Stimulated activated naive CD8-positive, alpha-beta T cell treated with anti-CD3 and anti-CD28 coated beads, Interleukin-15, amount 100 ng/mL, for 72 hours (primary cell): ENCODE results near the gene TIPARP.
A peak's percentile ranks its signal among the peaks of the same experiment; 100 is the strongest.
"Not testable (repeated sequence)": the region's sequence is repeated elsewhere in the genome, so short reads cannot be mapped to it uniquely, and the experiment has no call there.

ENCODE experiments used
- ATAC-seq: fragments of 150-1000 bp; cut with Tn5 transposase; 2 replicates; pipeline ENCODE4 v1.10.0; 2021; ENCODE audit warnings: mild to moderate bottlenecking, moderate library complexity
- DNase-seq, 2 donors: peaks; one replicate each; pipeline ENCODE4 v3.0.0; 2021 to 2022
- H3K27ac Mint-ChIP-seq, 2 donors: one replicate each; pipeline ENCODE4 v1.8.0; 2022; ENCODE audit warnings: mild to moderate bottlenecking in 2 of 2, mixed read lengths in 2 of 2, moderate library complexity in 2 of 2
- H3K27me3 Mint-ChIP-seq: one replicate; pipeline ENCODE4 v1.8.0; 2022; ENCODE audit warnings: mixed read lengths
- H3K4me1 Mint-ChIP-seq: one replicate; pipeline ENCODE4 v1.8.0; 2022; ENCODE audit warnings: mild to moderate bottlenecking, mixed read lengths
- H3K4me3 Mint-ChIP-seq, 2 donors: one replicate each; pipeline ENCODE4 v1.8.0; 2022; ENCODE audit warnings: mild to moderate bottlenecking in 2 of 2, mixed read lengths in 2 of 2, moderate library complexity in 1 of 2
- H3K9me3 Mint-ChIP-seq, 2 donors: one replicate each; pipeline ENCODE4 v1.8.0; 2022; ENCODE audit warnings: mixed read lengths in 2 of 2

The TIPARP gene

GRCh38 chr3:156732715-156733421, 58.5 kb downstream of the TIPARP start:
- Mint-ChIP-seq H3K9me3 (peaks cover 4 to 7% of the 10 kb centered on the region in 2 donors), H3K27me3 (no peaks in the 10 kb centered on the region), H3K4me1 (no peaks in the 10 kb centered on the region), H3K27ac (no peak overlapping the region), H3K4me3 (no peak overlapping the region)
- no peak for DNase-seq
- ATAC-seq = peak; percentile 67

GRCh38 chr3:156734661-156735060, 60.3 kb downstream of the TIPARP start:
- not testable (repeated sequence) for H3K9me3 Mint-ChIP-seq

GRCh38 chr3:156735471-156735870, 61.1 kb downstream of the TIPARP start:
- H3K9me3 Mint-ChIP-seq = peaks cover 4 to 7% of the 10 kb centered on the region in 2 donors
- no peak overlapping the region for H3K27ac Mint-ChIP-seq

More at GRCh38 chr3:156734661-156735060, 60.3 kb downstream of the TIPARP start:
- DNase-seq, ATAC-seq, H3K4me3 Mint-ChIP-seq, H3K27me3 Mint-ChIP-seq, H3K4me1 Mint-ChIP-seq, H3K27ac Mint-ChIP-seq: not testable (repeated sequence)

GRCh38 chr3:156737049-156737448, 62.7 kb downstream of the TIPARP start:
- not testable (repeated sequence) for H3K4me3 Mint-ChIP-seq, H3K4me1 Mint-ChIP-seq, H3K9me3 Mint-ChIP-seq, H3K27ac Mint-ChIP-seq, DNase-seq, H3K27me3 Mint-ChIP-seq, ATAC-seq

More at GRCh38 chr3:156735471-156735870, 61.1 kb downstream of the TIPARP start:
- Mint-ChIP-seq H3K4me3 (no peak overlapping the region), H3K27me3 (no peaks in the 10 kb centered on the region), H3K4me1 (no peaks in the 10 kb centered on the region)
- ATAC-seq (no peak), DNase-seq (no peak)

GRCh38 chr3:156738251-156738650, 63.9 kb downstream of the TIPARP start:
- Mint-ChIP-seq H3K27ac (no peak overlapping the region), H3K4me3 (no peak overlapping the region), H3K27me3 (no peaks in the 10 kb centered on the region), H3K4me1 (peaks cover 9% of the 10 kb centered on the region), H3K9me3 (peaks cover 4 to 7% of the 10 kb centered on the region in 2 donors)
- DNase-seq (no peak), ATAC-seq (no peak)

- peaks cover 4 to 7% of the 10 kb centered on the region in 2 donors for H3K9me3 Mint-ChIP-seq
- no peak for DNase-seq
- H3K4me1 Mint-ChIP-seq = peaks cover 9% of the 10 kb centered on the region
- H3K27me3 Mint-ChIP-seq = no peaks in the 10 kb centered on the region
- no peak overlapping the region for H3K27ac Mint-ChIP-seq
- ATAC-seq = peak; percentile 18
- no peak overlapping the region for H3K4me3 Mint-ChIP-seq
These were observed 65.6 kb downstream of the TIPARP start for GRCh38 chr3:156739976-156740375.

- not testable (repeated sequence) for H3K9me3 Mint-ChIP-seq, ATAC-seq, H3K4me1 Mint-ChIP-seq, H3K27me3 Mint-ChIP-seq, DNase-seq, H3K27ac Mint-ChIP-seq, H3K4me3 Mint-ChIP-seq
These were observed 66.2 kb downstream of the TIPARP start for GRCh38 chr3:156740581-156740980.

GRCh38 chr3:156741935-156742334, 67.5 kb downstream of the TIPARP start:
- DNase-seq (no peak), ATAC-seq (no peak)
- H3K27ac Mint-ChIP-seq = peak overlapping the region in 1 of 2 donors; percentile 78
- no peak overlapping the region for H3K4me3 Mint-ChIP-seq
- H3K9me3 Mint-ChIP-seq = peaks cover 2 to 4% of the 10 kb centered on the region in 2 donors
- H3K27me3 Mint-ChIP-seq = no peaks in the 10 kb centered on the region
- H3K4me1 Mint-ChIP-seq = peaks cover 9% of the 10 kb centered on the region

- DNase-seq (no peak), ATAC-seq (no peak)
- Mint-ChIP-seq H3K27ac (peak overlapping the region in 1 of 2 donors; percentile 78), H3K9me3 (peaks cover 5 to 8% of the 10 kb centered on the region in 2 donors), H3K4me1 (peaks cover 9% of the 10 kb centered on the region), H3K27me3 (no peaks in the 10 kb centered on the region), H3K4me3 (no peak overlapping the region)
These were observed 68.0 kb downstream of the TIPARP start for GRCh38 chr3:156742401-156742800.

GRCh38 chr3:156743859-156744258, 69.5 kb downstream of the TIPARP start:
- ATAC-seq = no peak
- peaks cover 5 to 16% of the 10 kb centered on the region in 2 donors for H3K9me3 Mint-ChIP-seq
- no peaks in the 10 kb centered on the region for H3K27me3 Mint-ChIP-seq
- no peak overlapping the region for H3K4me3 Mint-ChIP-seq
- no peak for DNase-seq
- peaks cover 9% of the 10 kb centered on the region for H3K4me1 Mint-ChIP-seq
- no peak overlapping the region for H3K27ac Mint-ChIP-seq

GRCh38 chr3:156744631-156745030, 70.2 kb downstream of the TIPARP start:
- Mint-ChIP-seq H3K9me3 (peaks cover 5 to 16% of the 10 kb centered on the region in 2 donors), H3K27ac (no peak overlapping the region), H3K4me3 (no peak overlapping the region), H3K4me1 (peaks cover 9% of the 10 kb centered on the region), H3K27me3 (no peaks in the 10 kb centered on the region)
- ATAC-seq (no peak), DNase-seq (no peak)

- no peak overlapping the region for H3K27ac Mint-ChIP-seq
- H3K27me3 Mint-ChIP-seq = peaks cover 9% of the 10 kb centered on the region
These were observed 71.4 kb downstream of the TIPARP start for GRCh38 chr3:156745766-156746165.

GRCh38 chr3:156747046-156747445, 72.7 kb downstream of the TIPARP start:
- no peak for DNase-seq
- H3K27ac Mint-ChIP-seq = no peak overlapping the region
- H3K4me1 Mint-ChIP-seq = peaks cover 8% of the 10 kb centered on the region
- H3K4me3 Mint-ChIP-seq = no peak overlapping the region
- ATAC-seq = no peak
- peaks cover 5 to 16% of the 10 kb centered on the region in 2 donors for H3K9me3 Mint-ChIP-seq
- peaks cover 22% of the 10 kb centered on the region for H3K27me3 Mint-ChIP-seq

More at GRCh38 chr3:156745766-156746165, 71.4 kb downstream of the TIPARP start:
- peaks cover 8% of the 10 kb centered on the region for H3K4me1 Mint-ChIP-seq
- DNase-seq = no peak
- no peak overlapping the region for H3K4me3 Mint-ChIP-seq
- ATAC-seq = no peak
- H3K9me3 Mint-ChIP-seq = peaks cover 5 to 16% of the 10 kb centered on the region in 2 donors

GRCh38 chr3:156749244-156749643, 74.9 kb downstream of the TIPARP start:
- Mint-ChIP-seq H3K4me3 (no peak overlapping the region), H3K27me3 (peaks cover 33% of the 10 kb centered on the region), H3K27ac (no peak overlapping the region), H3K9me3 (peaks cover 5 to 16% of the 10 kb centered on the region in 2 donors), H3K4me1 (peaks cover 9% of the 10 kb centered on the region)
- ATAC-seq (no peak), DNase-seq (no peak)

- ATAC-seq (no peak), DNase-seq (no peak)
- Mint-ChIP-seq H3K9me3 (peaks cover 5 to 16% of the 10 kb centered on the region in 2 donors), H3K4me1 (peaks cover 9% of the 10 kb centered on the region), H3K27me3 (peaks cover 33% of the 10 kb centered on the region), H3K27ac (no peak overlapping the region), H3K4me3 (no peak overlapping the region)
These were observed 75.9 kb downstream of the TIPARP start for GRCh38 chr3:156750191-156750873.

- peaks cover 33% of the 10 kb centered on the region for H3K27me3 Mint-ChIP-seq
- H3K4me1 Mint-ChIP-seq = peaks cover 9% of the 10 kb centered on the region
- no peak overlapping the region for H3K27ac Mint-ChIP-seq
- DNase-seq = no peak
- peaks cover 5 to 16% of the 10 kb centered on the region in 2 donors for H3K9me3 Mint-ChIP-seq
- H3K4me3 Mint-ChIP-seq = no peak overlapping the region
- ATAC-seq = no peak
These were observed 76.5 kb downstream of the TIPARP start for GRCh38 chr3:156750874-156751245.
